Measurements from ENCODE around the gene RBM19.

The RBM19 gene

DNA sequence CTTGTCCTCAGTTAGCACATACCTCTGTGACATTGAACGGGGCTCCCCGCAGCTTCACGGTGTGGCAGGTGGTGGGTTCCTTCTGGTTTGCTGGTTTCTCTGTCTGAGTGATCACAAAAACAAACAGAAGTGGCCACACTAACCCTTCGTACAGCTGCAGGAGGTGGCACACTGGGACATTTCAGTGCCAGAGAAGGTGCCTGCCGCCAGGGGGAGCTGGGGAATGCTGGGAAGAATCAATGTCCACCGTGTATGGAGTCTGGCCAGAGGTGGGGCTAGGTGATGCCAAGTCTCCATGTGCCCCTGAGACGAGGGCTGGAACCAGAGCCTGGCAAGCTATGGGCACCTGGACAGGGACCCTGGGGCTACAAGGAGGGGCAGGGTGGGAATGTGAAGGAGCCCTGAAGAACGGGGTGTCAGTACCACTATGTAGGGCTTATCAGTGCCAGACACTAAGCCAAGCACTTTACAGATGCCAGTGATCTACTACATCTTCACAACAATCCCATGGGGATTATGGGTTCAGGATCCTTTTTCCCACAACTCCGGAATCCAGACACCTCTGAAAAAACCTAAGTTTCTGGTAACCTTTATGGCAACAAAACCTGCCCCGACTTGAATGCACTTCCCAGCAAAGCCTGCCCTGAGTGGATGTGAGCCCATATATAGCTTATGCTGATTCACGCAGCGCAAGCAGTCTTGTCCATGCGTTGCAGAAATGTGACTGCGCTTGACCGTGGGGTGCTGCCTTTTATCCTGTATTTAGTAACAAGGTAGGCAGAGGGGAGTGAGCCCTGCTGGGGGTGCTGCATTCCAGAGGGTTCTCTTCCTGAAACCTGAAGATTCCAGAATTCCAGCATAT lies 10.8 kb downstream of the RBM19 start:
- DNase-seq, result peak; percentile 30

GRCh38 chr12:113954547-113954946 lies 11.6 kb downstream of the RBM19 start:
- DNase-seq, result no peak

- DNase-seq, result no peak
Observed at GRCh38 chr12:113950873-113951272, 15.3 kb downstream of the RBM19 start.

- no peak for DNase-seq
Observed at GRCh38 chr12:113949321-113950305, 16.5 kb downstream of the RBM19 start.

- DNase-seq, result no peak
Observed at GRCh38 chr12:113948151-113948914, 17.8 kb downstream of the RBM19 start.

DNA sequence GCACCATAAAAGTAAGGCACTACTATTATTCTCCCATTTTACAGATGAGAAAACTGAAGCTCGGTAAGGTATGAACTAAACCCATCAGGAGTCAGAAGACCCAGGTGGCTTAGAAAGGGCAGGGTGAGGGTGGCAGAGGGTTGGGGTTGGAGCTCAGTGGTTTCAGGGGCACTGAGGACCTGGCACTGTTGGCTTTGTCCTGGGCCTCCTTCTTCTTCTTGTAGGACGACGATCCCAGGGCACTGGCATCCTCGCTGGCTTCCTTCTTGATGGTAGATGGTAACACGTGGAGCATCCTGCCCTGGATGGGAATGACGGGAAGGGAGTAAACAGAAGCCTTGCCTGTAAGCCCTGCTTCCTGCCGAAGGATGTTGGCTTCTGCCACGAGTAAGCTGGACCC lies 19.9 kb downstream of the RBM19 start:
- no peak for DNase-seq

- DNase-seq, result no peak
Observed at GRCh38 chr12:113945174-113946173, 20.7 kb downstream of the RBM19 start.

- DNase-seq, result no peak
Observed at GRCh38 chr12:113942209-113942608, 23.9 kb downstream of the RBM19 start.

DNA sequence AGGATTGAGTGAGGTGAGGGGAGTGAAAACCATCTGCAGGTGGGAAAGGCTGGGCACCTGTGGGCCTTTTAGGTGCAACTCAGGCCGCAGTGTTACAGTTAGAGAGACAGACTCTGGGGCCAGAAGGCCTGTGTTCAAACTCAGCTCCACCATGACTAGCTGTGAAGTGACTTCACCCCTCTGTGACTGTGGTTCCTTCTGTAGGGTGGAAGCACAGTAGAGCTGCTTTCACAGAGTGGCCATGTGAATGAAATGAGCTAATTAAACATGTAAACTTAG lies 25.0 kb downstream of the RBM19 start:
- no peak for DNase-seq

- no peak for DNase-seq
Observed at GRCh38 chr12:113940357-113941207, 25.5 kb downstream of the RBM19 start.

- no peak for DNase-seq
Observed at GRCh38 chr12:113939867-113940266, 26.3 kb downstream of the RBM19 start.

DNA sequence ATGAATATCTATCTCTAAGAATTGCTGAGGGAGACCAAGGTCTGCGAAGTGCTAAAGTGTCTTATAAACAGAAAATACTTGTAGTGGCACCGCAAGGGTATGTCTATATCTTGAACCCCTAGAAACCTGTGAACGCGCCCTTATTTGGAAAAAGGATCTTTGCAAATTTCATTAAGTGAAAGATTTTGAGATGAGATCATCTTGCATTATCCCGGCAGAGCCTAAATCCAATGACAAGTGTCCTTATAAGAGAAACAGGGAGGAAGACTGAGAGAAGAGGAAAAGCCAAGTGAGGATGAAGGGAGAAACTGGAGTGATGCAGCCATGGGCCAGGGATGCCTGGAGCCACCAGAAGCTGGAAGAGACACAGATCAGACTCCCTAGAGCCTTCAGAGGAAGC lies 27.7 kb downstream of the RBM19 start:
- no peak for DNase-seq

DNA sequence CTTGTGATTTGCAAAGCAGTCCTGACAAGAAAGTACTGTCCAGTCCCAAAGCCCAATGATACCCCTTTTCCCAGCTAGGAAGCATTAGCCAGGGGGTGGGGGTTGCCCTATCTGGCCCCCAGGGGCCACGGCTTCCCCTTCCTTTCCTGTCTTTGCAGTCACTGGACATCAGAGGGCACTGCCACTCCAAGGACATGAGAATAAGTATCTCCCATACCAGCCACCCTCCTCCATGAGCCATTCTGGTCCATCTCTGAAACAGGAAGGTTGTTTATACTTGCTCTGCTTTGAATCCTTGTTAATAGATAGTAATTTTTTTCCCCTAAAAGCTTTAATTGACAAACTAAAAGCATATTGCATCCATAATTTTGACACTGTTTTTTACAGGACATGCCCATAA lies 29.7 kb downstream of the RBM19 start:
- DNase-seq, result no peak

DNA sequence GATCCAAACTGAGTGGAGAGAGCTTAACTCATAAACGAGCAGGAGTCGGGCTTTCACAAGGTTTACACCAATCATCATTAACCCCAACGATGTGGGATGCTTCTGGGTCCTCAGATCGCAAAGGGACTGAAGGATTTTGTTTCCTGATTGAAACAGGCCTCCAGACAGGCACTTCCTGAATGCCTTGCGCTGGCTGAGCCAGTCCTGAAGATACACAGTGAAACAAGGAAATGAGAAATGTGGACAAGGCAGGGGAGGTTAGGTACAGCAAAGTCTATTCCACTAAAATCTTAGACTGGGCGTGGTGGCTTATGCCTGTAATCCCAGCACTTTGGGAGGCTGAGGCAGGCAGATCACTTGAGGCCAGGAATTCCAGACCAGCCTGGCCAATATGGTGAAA lies 30.7 kb downstream of the RBM19 start:
- no peak for DNase-seq

DNA sequence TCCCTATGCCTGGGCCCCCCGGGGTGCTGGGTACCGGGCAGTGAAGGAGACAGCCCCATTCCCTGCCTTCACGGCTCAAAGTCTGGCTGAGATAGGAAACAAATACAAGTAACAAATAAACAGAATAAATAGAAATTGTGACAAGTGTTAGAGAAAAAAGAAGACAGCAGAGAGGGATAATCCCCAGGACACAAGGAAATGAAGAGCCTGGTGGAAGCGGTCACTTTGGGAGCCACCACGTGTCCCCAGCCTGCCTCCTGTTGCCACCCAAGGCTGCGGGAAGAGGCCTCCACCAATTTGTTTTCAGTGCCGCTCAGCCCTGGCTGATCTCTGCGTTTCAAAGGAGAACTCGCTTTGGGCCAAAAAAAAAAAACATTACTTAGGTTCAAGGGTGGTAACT lies 31.2 kb downstream of the RBM19 start:
- no peak for DNase-seq

- no peak for DNase-seq
Observed at GRCh38 chr12:113934060-113934814, 31.9 kb downstream of the RBM19 start.

DNA sequence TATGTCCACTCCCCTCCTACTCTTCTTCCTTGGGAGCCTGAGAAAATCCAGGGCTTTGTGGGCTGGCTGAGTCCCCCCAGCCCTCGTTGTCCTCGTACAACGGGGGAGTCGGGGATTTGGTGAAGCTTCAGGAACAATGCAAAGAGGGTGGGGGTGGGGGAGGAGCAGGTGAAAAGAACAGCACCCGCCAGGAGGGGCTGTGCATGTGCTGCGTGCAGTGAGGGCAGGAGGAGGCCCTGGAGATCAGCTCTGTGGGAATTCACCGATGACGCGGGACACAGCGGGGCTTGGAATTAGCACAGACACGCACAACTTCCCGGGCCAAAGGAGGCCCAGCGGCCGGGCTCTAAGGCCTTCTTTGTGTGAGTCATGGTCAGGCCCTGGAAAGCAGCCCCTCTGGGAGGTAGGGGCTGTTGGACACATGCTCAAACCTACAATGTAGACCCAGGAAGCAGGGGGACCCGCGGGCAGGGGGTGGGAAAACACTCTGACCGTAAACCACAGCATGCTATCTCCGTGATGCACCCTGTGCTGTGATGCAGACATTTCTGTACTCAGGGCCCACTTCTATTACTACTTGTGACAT lies 32.8 kb downstream of the RBM19 start:
- peak; percentile 16 for DNase-seq

DNA sequence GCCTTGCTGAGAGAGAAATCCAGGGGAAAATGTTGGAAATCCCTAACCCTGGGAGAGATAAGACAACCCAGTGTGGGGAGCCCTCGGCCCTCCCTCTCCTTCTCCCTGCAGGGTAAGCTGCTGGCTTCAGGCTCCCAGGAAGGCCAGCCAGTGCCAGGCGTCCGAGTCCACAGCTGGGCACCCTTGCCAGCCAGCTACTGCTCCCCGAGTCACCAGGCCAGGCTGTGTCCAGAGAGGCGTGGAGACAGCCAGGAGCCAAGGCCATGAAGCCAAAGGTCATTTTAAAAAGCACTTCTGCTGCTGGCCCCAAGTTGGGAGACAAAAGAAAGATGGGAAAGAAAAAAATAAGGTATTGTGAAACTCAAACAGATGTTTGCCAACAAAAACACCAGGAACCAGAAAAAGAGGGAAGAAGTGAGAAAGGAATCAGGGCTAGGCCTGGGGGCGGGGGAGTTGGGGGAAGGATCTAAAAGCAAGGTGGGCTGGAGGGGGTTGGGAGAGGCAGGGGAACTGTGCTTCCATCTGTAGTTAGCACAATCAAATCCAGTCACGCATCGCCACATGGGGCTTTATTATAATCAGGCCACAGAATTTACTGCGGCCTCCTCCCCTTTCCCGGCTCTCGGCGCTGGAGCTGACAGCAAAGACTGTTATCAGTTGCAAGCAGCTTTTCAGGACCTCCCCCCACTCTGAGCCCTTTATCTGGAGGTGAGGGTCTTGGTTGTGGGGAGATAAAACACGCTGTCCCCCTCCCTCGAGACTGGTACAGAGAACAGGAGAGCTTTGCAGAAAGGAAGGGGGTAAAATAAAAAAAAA lies 33.5 kb downstream of the RBM19 start:
- no peak for DNase-seq

GRCh38 chr12:113931517-113931916 lies 34.6 kb downstream of the RBM19 start:
- DNase-seq, result no peak
